ENCODE results near the gene RASAL2. TPM values are rescaled to one million over a fixed set of nuclear protein-coding genes. Genes with fewer than 3 reads are reported as not detected.
A peak's percentile ranks its signal among the peaks of the same experiment; 100 is the strongest.

Gene RASAL2
- total and polyA plus RNA-seq, 2 experiments from 2014 or later: 16.0 to 42.2 TPM

- Histone ChIP-seq H3K4me3 (no peak overlapping the region), H3K4me1 (ENCODE audit: insufficient read depth) (peaks cover 4% of the 10 kb centered on the region; the same call in 1 of the 2 replicates), H3F3A (replicated peaks; ENCODE audit: low read depth) (no peaks in the 10 kb centered on the region), H3K36me3 (ENCODE audit: insufficient read depth) (no peaks in the 10 kb centered on the region), H3K4me2 (no peak overlapping the region), H3K9me2 (ENCODE audit: insufficient read depth) (peaks cover 3% of the 10 kb centered on the region; the same call in 1 of the 2 replicates), H3K79me2 (replicated peaks; ENCODE audit: insufficient read depth) (peaks cover 82% of the 10 kb centered on the region), H3K27me3 (ENCODE audit: insufficient read depth) (no peaks in the 10 kb centered on the region), H3K27ac (ENCODE audit: low read depth) (no peak overlapping the region), H2AFZ (no peak overlapping the region), H4K20me1 (replicated peaks; ENCODE audit: insufficient read depth) (no peaks in the 10 kb centered on the region)
- Mint-ChIP-seq H3K36me3 (ENCODE audit: low read depth) (no peaks in the 10 kb centered on the region), H3K27me3 (ENCODE audit: insufficient read depth, low read depth, poor library complexity) (peaks cover 2% of the 10 kb centered on the region), H3K9me3 (no peaks in the 10 kb centered on the region; the same call in 2 of the 3 replicates), H3K4me1 (peaks cover 25% of the 10 kb centered on the region), H3K27ac (0 out of 2 replicates have a peak overlapping the region, but pooled peaks have one; percentile 28), H3K4me3 (no peak overlapping the region)
- DNase-seq (ENCODE audit: low spot score) (no peak), ATAC-seq (no peak)
- TF ChIP-seq JUNB (IDR thresholded peaks at IDR 0.05; ENCODE audit: unreplicated experiment): no peak
- no peak for TF ChIP-seq CTCF (conservative IDR thresholded peaks at IDR 0.05; ENCODE audit: low read depth in 2 of 2)
- no peak for TF ChIP-seq CREB1 (CRISPR knock-in tag; IDR thresholded peaks at IDR 0.05; ENCODE audit: low read depth)
- no peak for TF ChIP-seq EZH2 (IDR thresholded peaks at IDR 0.05; ENCODE audit: low read depth, unreplicated experiment)
- TF ChIP-seq NANOG (IDR thresholded peaks at IDR 0.05; ENCODE audit: borderline replicate concordance): no peak
- TF ChIP-seq EZH2phosphoT487 (IDR thresholded peaks at IDR 0.05; ENCODE audit: unreplicated experiment): no peak
- no peak for TF ChIP-seq STAT1 (IDR thresholded peaks at IDR 0.05; ENCODE audit: unreplicated experiment)
- TF ChIP-seq POLR2AphosphoS5 (IDR thresholded peaks at IDR 0.05; ENCODE audit: low read depth): no peak
- no peak for TF ChIP-seq ZNF331 (CRISPR knock-in tag; IDR thresholded peaks at IDR 0.05; ENCODE audit: low read depth)
- no peak for TF ChIP-seq REST (IDR thresholded peaks at IDR 0.05; ENCODE audit: unreplicated experiment)
- TF ChIP-seq, protein P1, sequence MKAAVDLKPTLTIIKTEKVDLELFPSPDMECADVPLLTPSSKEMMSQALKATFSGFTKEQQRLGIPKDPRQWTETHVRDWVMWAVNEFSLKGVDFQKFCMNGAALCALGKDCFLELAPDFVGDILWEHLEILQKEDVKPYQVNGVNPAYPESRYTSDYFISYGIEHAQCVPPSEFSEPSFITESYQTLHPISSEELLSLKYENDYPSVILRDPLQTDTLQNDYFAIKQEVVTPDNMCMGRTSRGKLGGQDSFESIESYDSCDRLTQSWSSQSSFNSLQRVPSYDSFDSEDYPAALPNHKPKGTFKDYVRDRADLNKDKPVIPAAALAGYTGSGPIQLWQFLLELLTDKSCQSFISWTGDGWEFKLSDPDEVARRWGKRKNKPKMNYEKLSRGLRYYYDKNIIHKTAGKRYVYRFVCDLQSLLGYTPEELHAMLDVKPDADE (IDR thresholded peaks at IDR 0.05): no peak
- no peak for TF ChIP-seq ZNF462 (CRISPR knock-in tag; IDR thresholded peaks at IDR 0.05)
Observed at GRCh38 chr1:178232108-178232507, 138.2 kb downstream of the RASAL2 start.

Measured in GM23338 (cell line).